ENCODE measurements around the gene OVOL1. TPM values are rescaled to one million over a fixed set of nuclear protein-coding genes. Genes with fewer than 3 reads are reported as not detected.
"Not testable (repeated sequence)": the region's sequence is repeated elsewhere in the genome, so short reads cannot be mapped to it uniquely, and the experiment has no call there.

The OVOL1 gene
- total RNA-seq, 1 donor from 2014 or later: not detected

DNA sequence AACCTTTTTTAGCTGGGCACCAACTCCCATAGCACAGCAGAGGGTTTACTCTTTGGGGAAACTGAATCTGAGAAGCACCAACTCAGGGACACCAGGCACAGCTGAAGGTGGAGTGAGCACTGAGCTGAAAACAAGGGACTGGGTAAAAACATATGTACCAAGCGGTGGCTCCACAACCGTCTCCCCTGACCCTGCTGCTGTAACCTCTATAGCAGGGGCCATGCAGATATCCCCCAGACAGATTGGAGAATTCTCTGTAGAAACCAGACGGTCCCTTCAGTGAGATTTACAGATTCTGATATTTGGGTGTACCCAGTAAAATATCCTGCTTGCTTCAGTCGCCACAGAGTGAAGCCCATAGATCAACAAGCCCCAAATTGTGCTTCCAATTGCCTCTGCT lies 42.6 kb downstream of the OVOL1 start:
- H3K36me3 Mint-ChIP-seq (ENCODE audit: low read depth): no peaks in the 10 kb centered on the region
- H3K4me1 Mint-ChIP-seq: peaks cover 14% of the 10 kb centered on the region
- H3K27me3 Mint-ChIP-seq (ENCODE audit: low read depth): peaks cover 37% of the 10 kb centered on the region
- TF ChIP-seq, protein P1, sequence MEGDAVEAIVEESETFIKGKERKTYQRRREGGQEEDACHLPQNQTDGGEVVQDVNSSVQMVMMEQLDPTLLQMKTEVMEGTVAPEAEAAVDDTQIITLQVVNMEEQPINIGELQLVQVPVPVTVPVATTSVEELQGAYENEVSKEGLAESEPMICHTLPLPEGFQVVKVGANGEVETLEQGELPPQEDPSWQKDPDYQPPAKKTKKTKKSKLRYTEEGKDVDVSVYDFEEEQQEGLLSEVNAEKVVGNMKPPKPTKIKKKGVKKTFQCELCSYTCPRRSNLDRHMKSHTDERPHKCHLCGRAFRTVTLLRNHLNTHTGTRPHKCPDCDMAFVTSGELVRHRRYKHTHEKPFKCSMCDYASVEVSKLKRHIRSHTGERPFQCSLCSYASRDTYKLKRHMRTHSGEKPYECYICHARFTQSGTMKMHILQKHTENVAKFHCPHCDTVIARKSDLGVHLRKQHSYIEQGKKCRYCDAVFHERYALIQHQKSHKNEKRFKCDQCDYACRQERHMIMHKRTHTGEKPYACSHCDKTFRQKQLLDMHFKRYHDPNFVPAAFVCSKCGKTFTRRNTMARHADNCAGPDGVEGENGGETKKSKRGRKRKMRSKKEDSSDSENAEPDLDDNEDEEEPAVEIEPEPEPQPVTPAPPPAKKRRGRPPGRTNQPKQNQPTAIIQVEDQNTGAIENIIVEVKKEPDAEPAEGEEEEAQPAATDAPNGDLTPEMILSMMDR (conservative IDR thresholded peaks at IDR 0.05): no peak
- DNase-seq (ENCODE audit: low read depth, low spot score): no peak
- no peak overlapping the region for H3K4me3 Mint-ChIP-seq
- H3K9me3 Mint-ChIP-seq: no peaks in the 10 kb centered on the region
- H3K27ac Mint-ChIP-seq (ENCODE audit: unreplicated experiment): no peak overlapping the region

DNA sequence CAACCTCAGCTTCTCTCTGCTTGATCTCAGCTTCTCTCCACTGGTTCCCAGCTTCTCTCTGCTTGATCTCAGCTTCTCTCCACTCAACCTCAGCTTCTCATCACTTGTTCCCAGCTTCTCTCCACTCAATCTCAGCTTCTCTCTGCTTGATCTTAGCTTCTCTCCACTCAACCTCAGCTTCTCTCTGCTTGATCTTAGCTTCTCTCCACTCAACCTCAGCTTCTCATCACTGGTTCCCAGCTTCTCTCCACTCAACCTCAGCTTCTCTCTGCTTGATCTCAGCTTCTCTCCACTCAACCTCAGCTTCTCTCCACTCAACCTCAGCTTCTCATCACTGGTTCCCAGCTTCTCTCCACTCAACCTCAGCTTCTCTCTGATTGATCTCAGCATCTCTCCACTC lies 45.4 kb downstream of the OVOL1 start:
- not testable (repeated sequence) for H3K9me3 Mint-ChIP-seq; H3K4me3 Mint-ChIP-seq; H3K36me3 Mint-ChIP-seq (ENCODE audit: low read depth)

DNA sequence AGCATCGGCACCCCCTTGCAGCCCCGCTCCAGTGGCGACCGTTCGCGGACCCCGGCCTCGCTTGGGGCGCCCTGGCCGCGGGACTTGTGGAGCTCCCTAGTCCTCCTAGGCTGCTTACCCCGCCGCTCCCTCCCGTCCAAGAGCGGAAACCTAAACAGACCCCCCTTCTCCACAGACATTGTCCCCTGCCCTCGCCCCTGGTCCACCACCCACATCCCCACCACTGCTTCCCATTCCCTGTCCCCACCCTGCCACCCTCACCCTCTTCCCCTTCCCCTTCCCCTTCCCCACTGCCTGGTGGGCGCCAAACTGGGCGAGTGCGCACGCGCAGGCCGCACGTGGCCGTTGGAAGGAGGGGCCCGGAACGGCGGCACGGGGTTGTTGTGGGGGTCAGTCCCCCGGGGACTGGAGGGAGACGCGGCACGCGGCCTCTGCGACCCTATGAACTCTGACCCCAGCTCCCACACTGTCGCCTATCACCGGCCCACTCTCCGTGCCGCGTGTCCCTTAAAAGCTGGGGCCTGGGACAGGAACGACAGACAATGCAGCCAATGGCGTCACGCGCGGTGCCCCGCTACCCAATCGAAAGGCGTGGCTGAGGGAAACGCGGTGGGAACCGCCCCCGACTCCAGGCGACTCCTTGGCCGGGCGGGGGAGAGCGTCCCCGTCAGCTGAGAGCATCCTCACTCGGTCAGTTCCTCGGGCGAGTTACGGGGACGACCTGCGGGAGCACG lies 46.6 kb downstream of the OVOL1 start, which contains the start of gene SNX32:
TSS of gene SNX32 (plus strand) at position 667 of the 734 bp plus-strand sequence. CDS start 103 bp downstream, outside the sequence.
- Mint-ChIP-seq H3K4me1 (peaks cover 14% of the 10 kb centered on the region), H3K36me3 (ENCODE audit: low read depth) (no peaks in the 10 kb centered on the region), H3K27ac (ENCODE audit: unreplicated experiment) (peak within 1 kb of the TSS; percentile 69), H3K27me3 (ENCODE audit: low read depth) (peaks cover 33% of the 10 kb centered on the region), H3K9me3 (no peaks in the 10 kb centered on the region), H3K4me3 (no peak within 1 kb of the TSS)
- TF ChIP-seq, protein P1 (conservative IDR thresholded peaks at IDR 0.05): no peak
- DNase-seq (ENCODE audit: low read depth, low spot score): peak; percentile 96

More for the DNA sequence above, 45.4 kb downstream of the OVOL1 start:
- H3K27ac Mint-ChIP-seq (ENCODE audit: unreplicated experiment); DNase-seq (ENCODE audit: low read depth, low spot score): not testable (repeated sequence)
- H3K4me1 Mint-ChIP-seq: peaks cover 14% of the 10 kb centered on the region
- peaks cover 37% of the 10 kb centered on the region for H3K27me3 Mint-ChIP-seq (ENCODE audit: low read depth)

DNA sequence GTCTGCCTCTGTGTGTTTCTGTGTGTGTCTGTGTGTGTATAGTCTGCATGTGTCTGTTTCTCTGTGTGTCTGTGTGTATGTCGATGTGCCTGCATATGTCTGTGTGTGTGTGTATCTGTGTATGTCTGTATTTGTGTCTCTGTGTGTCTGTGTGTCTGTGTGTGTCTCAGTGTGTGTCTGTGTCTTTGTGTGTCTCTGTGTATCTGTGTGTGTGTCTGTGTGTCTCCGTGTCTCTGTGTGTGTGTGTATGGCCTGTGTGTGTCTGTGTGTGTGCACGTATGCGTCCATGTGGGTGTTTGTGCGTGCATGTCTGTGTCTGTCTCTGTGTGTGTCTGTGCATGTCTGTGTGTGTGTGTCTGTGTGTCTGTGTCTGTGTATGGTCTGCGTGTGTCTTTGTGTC lies 47.3 kb downstream of the OVOL1 start:
- Mint-ChIP-seq H3K27ac (ENCODE audit: unreplicated experiment) (no peak overlapping the region), H3K9me3 (no peaks in the 10 kb centered on the region), H3K27me3 (ENCODE audit: low read depth) (peaks cover 27% of the 10 kb centered on the region), H3K36me3 (ENCODE audit: low read depth) (no peaks in the 10 kb centered on the region), H3K4me3 (no peak overlapping the region), H3K4me1 (peaks cover 14% of the 10 kb centered on the region)
- TF ChIP-seq, protein P1 (conservative IDR thresholded peaks at IDR 0.05): no peak
- DNase-seq (ENCODE audit: low read depth, low spot score): no peak

DNA sequence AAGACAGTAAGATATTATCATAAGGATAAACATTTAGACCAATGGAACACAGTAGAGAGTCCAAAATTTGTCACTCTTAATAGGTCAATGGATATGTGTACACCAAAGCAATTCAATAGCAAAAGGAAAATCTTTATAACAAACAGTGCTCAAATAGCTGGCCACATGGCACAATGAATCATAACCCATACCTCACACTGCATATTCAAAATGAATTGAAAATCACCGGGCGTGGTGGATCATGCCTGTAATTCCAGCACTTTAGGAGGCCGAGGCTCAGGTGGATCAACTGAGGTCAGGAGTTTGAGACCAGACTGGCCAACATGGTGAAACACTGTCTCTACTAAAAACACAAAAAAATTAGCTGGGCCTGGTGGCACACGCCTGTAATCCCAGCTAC lies 55.3 kb downstream of the OVOL1 start:
- Mint-ChIP-seq H3K4me3 (no peak overlapping the region), H3K9me3 (no peaks in the 10 kb centered on the region), H3K36me3 (ENCODE audit: low read depth) (no peaks in the 10 kb centered on the region), H3K27me3 (ENCODE audit: low read depth) (no peaks in the 10 kb centered on the region), H3K4me1 (no peaks in the 10 kb centered on the region), H3K27ac (ENCODE audit: unreplicated experiment) (no peak overlapping the region)
- DNase-seq (ENCODE audit: low read depth, low spot score): no peak
- TF ChIP-seq, protein P1 (conservative IDR thresholded peaks at IDR 0.05): no peak

DNA sequence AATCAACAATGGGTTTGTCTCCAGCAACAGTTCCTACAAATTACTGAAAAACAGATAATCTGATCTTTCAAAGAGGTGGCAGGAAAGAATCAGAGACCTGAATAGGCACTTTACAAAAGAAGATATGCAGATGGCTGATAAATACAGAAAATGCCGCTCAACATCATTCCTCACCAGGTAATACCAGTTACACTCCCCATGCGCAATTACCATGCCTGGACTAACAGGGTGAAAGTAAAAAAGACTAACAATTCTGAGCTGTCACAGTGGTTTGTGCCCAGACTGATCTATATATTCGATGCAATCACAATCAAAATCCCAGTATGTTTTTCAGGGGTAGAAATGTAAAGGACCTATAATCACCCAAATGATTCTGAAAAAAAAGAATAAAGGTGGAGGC lies 56.9 kb downstream of the OVOL1 start:
- Mint-ChIP-seq H3K4me3 (no peak overlapping the region), H3K27me3 (ENCODE audit: low read depth) (peaks cover 6% of the 10 kb centered on the region)
- DNase-seq (ENCODE audit: low read depth, low spot score): no peak

More for the DNA sequence above, 56.9 kb downstream of the OVOL1 start:
- Mint-ChIP-seq H3K27ac (ENCODE audit: unreplicated experiment) (no peak overlapping the region), H3K9me3 (no peaks in the 10 kb centered on the region), H3K4me1 (no peaks in the 10 kb centered on the region), H3K36me3 (ENCODE audit: low read depth) (no peaks in the 10 kb centered on the region)
- TF ChIP-seq, protein P1 (conservative IDR thresholded peaks at IDR 0.05): no peak
